GM19025 (cell line): ENCODE measurements around the gene KIAA0513.
"Not testable (repeated sequence)": the region's sequence is repeated elsewhere in the genome, so short reads cannot be mapped to it uniquely, and the experiment has no call there.

Source experiments
- ATAC-seq: cut with Tn5 transposase; IDR thresholded peaks from one replicate; pipeline ENCODE4 v1.9.1; 2021; ENCODE audit warnings: mild to moderate bottlenecking, low read depth, moderate library complexity; ENCODE audit not compliant: unreplicated experiment

KIAA0513 gene

DNA sequence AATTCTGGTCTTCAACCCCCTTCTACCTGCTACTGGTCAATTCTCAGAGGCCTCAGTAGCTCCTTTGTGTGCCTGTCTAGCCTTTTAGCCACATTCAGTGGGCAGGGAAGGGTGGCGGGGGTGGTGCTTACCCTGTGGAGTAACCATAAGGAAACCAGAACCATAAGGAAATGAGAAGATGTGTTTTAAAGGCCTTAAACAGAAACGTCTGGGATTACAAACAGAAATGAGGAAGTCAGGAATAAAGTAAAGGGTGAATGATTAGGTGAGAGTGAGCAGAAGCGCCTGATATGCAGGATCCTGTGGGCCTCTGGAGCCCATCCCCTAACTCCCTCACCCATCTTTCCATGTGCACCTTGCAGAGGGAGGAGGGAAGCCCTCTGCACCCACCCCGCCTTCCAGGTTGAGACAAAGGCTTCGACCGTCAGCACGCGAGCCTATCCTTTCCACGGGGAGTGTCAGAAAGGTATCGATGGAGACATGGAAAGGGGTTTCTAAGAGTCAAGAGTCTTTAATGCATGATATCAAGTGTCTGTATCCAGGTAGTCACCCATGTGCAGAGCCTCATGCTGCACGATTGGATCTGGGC is 20.4 kb downstream of the KIAA0513 start:
- no peak for ATAC-seq

GRCh38 chr16:85048921-85049562 is 21.4 kb downstream of the KIAA0513 start:
- ATAC-seq, result no peak

DNA sequence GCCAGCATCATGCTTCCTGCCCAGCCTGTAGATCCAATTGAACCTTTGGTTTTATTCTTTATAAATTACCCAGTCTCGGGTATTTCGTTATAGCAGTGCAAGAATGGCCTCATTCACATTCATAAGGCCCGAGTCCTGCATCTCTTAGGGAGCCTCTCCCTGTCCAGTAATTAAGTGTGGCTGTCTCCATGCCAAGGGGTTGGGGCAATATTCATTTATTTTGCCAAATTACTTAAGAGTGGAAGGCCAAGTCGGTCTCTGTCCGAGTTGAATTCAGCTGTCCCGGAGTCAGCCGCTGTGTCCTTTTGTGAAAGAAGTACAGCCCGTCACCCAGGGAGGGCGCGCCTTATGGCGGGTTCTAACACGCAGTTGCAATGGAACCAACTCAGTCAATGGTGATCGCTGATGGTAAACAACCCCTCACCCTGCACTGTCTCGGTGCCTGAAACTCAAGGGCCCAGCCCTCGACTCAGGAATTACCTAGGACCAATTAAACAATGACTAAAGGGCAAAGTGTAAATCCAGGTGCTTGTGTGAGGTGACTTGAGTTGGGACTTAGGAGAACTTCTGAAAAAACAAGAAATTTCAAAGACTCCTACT is 22.2 kb downstream of the KIAA0513 start:
- ATAC-seq, result no peak

DNA sequence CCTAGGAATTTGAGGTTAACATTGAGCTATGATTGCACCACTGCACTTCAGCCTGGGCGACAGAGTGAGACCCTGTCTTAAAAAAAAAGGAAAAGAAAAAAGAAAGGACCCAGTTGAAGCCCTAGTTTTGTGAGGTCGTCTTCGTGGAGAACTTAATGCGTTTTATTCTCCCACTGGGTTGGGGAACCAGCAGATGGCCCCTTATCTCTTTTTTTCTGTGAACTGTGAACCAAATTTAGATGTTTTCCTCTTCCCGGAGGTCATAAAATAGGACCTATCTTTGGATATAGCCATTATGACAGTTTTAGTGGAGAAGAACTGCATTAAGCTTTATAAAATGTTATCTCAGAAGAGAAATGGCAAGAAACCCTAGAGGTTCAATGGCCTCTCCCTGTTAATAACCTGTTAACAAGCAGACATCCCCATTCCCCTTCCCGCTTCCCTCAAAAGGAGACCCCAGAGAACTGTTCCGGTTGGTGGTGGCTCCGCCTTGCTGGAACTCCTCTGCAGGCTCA is 23.5 kb downstream of the KIAA0513 start:
- ATAC-seq, result no peak

DNA sequence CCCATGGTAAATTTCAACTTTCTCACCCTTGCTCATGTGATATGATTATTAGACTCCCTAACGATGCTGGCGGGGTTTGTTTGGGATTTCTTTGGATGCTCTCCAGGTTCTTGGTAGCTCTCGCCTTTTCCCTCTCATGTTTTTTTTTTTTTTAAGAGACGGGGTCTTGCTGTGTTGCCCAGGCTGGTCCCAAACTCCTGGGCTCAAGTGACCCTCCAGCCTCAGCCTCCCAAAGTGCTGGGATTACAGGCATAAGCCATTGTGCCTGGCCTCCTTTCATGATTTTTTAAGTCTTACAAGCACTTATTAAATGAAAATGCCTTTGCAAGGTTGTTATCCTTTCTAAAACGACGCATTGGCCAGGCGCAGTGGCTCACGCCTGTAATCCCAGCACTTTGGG is 24.1 kb downstream of the KIAA0513 start:
- ATAC-seq, result no peak

DNA sequence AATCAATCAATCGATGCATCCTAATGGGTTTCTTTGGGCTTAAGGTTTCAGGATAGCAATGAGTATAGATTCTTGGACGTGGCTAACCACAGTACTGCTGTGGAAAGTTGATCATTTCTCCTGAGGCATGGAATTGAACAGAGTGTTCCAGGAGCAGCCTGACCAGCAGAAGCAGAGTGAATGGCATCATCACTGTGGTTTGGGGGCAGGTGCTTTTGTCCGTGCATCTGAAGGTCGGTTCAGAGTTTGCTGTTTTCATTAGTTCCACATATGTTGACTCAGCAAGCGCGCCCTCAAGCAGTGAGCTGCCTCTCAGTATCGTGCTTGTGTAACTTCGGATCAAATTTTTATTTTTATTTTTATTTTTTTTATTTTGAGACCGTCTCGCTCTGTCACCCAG is 24.9 kb downstream of the KIAA0513 start:
- ATAC-seq, result no peak

DNA sequence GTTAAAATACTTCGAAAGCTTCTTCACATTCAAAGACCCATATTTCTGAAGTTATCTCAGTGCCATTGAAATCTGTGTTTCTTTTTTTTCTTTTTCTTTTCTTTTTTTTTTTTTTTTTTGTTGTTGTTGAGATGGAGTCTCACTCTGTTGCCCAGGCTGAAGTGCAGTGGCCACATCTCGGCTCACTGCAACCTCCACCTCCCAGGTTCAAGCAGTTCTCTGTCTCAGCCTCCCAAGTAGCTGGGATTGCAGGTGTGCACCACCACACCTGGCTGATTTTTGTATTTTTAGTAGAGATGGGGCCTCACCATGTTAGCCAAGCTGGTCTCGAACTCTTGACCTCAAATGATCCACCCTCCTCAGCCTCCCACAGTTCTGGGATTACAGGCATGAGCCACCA is 26.7 kb downstream of the KIAA0513 start:
- not testable (repeated sequence) for ATAC-seq

- no peak for ATAC-seq
Measured at GRCh38 chr16:85054948-85055492, 27.4 kb downstream of the KIAA0513 start.

DNA sequence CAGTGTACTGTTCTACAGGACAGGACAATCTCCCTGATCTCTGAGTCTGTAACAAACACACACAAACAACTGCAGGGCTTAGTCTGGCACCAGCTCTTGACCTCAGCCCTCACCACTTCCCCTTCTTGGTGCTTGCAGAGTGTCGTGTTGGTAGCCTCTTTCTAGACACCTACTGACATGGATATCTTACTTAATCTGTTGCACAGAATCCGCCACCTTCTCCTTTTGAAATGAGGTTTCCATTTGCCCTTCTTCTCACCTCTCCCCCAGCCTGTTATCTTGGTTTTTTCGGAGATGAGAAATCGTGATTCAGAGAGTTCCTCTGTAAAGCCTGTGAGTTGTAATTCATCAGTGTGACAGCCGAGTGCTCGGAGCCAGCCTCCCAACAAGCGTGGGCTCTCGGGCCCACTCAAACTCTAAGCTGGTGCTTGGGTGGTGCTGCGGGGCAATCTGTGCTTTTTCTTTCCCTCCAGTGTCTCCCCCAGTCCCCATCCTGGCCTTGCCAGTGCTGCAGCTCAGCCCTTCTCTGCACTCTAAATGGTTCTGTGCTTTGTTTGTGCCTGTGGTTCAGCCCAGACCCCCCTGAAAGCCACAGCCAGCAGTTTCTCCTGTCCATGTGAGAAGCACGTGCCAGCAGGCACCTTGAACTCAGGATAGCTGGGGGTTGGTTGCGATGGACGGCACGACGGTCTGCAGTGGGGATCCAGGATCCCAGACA is 28.1 kb downstream of the KIAA0513 start:
- peak; percentile 67 for ATAC-seq

- no peak for ATAC-seq
Measured at GRCh38 chr16:85056211-85056748, 28.7 kb downstream of the KIAA0513 start.

- ATAC-seq, result no peak
Measured at GRCh38 chr16:85057212-85057889, 29.8 kb downstream of the KIAA0513 start.

DNA sequence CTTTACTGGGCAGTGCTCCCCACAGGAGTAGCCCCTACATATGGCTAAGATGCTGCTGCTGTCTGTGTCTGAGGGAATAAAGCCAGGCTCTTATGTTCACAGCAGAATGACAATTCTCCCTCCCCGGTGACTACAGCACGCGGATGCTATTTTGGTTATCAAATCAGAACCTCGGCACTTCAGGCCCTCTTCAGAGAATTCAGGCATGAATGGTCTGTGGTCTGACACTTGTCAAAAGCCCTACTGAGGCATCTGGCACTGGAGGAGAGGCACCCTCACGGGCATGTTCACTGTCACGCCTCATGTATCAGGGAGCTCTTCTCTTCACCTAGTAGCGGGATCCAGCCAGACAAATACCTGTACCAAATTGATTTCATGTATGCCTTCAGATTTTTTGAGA is 30.4 kb downstream of the KIAA0513 start:
- ATAC-seq, result no peak

GRCh38 chr16:85058909-85059308 is 31.3 kb downstream of the KIAA0513 start:
- ATAC-seq, result no peak

DNA sequence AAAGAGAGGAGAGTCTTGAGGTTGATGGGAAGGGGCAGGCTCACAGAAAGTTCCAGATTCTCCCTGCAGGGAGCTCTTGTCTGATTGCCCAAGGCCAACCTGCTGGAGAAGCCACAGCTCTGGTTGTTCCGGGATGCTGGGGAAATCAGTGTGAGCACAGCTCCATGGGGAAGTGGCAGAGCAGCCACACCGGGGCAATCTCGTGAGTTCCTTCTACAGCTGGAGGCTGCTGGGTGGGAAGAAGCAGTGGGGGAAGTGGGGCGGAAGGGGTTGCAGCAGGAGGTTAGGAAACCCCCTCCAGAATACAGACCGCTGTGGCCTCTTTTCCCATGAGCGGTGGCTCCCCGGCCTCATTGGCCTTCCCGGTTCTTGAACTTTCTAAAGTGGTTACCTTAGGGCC is 34.0 kb downstream of the KIAA0513 start:
- ATAC-seq, result no peak

- ATAC-seq, result no peak
Measured at GRCh38 chr16:85062323-85062722, 34.7 kb downstream of the KIAA0513 start.

DNA sequence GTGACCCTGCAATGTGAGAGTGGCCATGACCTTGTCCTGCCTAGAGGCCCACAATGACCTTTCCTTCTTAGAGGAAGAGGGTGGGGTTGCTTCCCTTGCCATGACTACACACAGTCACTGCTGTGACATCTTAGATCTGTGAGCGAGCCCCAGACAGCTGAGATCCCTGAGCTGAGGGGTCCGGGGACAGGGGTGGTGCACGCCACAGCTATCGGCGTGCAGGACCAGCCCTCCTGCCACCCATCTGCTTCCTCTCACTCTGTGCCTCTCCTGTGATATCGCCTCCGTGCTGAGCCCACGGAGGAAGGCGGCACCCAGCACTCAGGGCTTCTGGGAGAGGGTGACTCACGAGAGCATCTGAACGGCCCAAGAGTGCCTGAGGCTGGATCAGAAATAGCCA is 35.2 kb downstream of the KIAA0513 start:
- ATAC-seq, result no peak

- no peak for ATAC-seq
Measured at GRCh38 chr16:85064186-85064585, 36.6 kb downstream of the KIAA0513 start.

DNA sequence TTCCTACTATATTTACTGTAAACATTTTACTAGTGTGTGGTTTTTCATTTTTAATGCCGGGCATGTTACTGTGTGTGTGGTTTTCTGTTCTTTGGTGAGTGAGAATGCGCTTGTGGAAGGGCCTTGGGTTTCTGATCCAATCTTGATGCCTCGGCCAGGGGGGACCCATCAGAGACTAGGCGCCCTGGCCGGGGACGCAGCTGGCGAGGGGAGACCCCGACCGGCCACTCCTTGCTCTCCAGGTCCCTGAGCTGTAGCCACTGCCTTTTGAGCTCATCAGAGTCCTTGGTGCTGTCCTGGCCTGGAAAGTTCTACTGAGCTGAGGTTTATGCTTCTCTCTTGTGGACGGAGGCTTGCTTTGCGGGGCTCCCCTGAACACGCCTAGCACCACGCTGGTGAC is 37.5 kb downstream of the KIAA0513 start:
- ATAC-seq, result no peak

DNA sequence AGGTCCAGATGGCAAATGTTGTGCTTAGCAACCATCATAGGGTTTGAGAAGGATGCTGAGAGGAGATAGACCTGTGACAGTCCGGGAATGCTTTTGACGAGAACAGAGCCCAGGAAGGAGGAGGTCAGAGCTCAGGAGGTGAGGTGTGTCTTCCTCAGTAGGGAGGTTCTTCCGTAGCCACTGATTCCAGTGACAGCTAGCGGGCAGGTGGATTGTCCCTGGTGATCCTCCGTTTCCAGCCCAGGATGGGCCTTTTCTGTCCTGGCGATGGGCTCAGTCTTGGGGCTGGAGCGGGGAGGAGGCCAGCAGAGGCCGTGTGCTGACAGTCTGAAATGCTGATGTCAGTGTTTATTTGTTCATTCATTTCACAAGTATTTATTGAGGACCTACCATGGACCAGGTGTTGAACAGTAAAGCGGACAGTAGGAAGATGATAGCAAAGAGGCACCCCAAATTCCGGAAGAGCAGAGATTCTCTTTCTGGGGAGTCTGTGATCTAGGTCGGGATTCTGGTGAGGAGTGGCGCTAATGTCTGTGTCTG is 38.8 kb downstream of the KIAA0513 start:
- ATAC-seq, result no peak

- ATAC-seq, result no peak
Measured at GRCh38 chr16:85067024-85067423, 39.4 kb downstream of the KIAA0513 start.
